GM12891 (cell line): Measurements from ENCODE around the gene FAM228A.

Experiments
- POLR2A ChIP-seq: IDR thresholded peaks from 2 replicates; pipeline ENCODE4 v1.6.1; 2011; ENCODE audit warnings: low read depth, low read length, control low read depth
- POLR2AphosphoS5 ChIP-seq: IDR thresholded peaks from 2 replicates; pipeline ENCODE4 v1.6.1; 2011; ENCODE audit warnings: low read depth, low read length, control low read depth

- TF ChIP-seq POLR2AphosphoS5, result no peak
- no peak for TF ChIP-seq POLR2A
Observed at GRCh38 chr2:24147364-24147763, 27.5 kb upstream of the FAM228A start.
